Hepatocyte (in vitro differentiated cells): ENCODE data around the gene ADGRL3.

Experiments used
- EZH2 ChIP-seq: fragments of 200-600 bp; sonication (generic); IDR thresholded peaks from 2 replicates; pipeline ENCODE4 v1.6.1; 2016; ENCODE audit warnings: antibody characterized with exemption, mild to moderate bottlenecking, borderline replicate concordance
- TF ChIP-seq, protein P1 (sequence below): fragments of 200-600 bp; sonication (generic); IDR thresholded peaks from 2 replicates; pipeline ENCODE4 v1.5.1; 2016; ENCODE audit warnings: antibody characterized with exemption, mild to moderate bottlenecking; ENCODE audit not compliant: poor library complexity

DNA sequence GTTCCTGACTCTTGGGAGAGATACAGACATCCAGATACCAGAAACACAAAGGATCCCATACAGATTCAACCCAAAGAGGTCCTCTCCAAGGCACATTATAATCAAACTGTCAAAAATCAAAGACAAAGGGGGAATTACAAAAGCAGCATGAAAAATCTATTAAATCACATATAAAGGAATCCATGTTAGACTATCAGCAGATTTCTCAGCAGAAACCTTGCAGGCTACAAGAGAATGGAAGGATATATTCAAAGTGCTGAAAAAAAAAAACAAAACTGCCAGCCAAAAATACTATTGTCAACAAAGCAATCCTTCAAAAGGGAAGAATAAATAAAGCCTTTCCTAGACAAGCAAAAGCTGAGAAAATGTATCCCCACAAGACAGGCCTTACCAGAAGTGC is 14.8 kb upstream of the ADGRL3 start:
- TF ChIP-seq, protein P1, sequence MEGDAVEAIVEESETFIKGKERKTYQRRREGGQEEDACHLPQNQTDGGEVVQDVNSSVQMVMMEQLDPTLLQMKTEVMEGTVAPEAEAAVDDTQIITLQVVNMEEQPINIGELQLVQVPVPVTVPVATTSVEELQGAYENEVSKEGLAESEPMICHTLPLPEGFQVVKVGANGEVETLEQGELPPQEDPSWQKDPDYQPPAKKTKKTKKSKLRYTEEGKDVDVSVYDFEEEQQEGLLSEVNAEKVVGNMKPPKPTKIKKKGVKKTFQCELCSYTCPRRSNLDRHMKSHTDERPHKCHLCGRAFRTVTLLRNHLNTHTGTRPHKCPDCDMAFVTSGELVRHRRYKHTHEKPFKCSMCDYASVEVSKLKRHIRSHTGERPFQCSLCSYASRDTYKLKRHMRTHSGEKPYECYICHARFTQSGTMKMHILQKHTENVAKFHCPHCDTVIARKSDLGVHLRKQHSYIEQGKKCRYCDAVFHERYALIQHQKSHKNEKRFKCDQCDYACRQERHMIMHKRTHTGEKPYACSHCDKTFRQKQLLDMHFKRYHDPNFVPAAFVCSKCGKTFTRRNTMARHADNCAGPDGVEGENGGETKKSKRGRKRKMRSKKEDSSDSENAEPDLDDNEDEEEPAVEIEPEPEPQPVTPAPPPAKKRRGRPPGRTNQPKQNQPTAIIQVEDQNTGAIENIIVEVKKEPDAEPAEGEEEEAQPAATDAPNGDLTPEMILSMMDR: no peak
- no peak for TF ChIP-seq EZH2
